ENCODE measurements around the gene ARHGAP1.
"Not testable (repeated sequence)": the region's sequence is repeated elsewhere in the genome, so short reads cannot be mapped to it uniquely, and the experiment has no call there.

Gene ARHGAP1

GRCh38 chr11:46722566-46723358, 22.3 kb upstream of the ARHGAP1 start:
- no peak for DNase-seq

DNA sequence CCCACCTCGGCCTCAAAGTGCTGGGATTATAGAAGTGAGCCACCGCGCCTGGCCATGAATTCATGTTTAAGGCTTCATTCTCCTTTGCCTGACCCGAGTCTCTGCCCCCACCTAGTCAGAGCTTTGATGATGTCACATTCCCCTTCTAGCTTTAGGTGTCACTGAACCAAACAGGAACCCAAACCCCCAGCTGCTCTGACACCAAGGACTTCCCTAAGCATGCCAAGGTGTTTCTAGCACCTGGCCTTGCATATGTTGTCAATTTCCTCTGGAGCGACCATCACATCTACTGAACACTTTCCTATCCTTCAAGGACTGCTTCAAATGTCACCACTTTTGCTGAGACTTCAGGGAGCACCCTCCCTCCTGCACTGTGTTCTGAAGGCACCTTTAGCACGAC, 20.9 kb upstream of the ARHGAP1 start:
- no peak for DNase-seq

DNA sequence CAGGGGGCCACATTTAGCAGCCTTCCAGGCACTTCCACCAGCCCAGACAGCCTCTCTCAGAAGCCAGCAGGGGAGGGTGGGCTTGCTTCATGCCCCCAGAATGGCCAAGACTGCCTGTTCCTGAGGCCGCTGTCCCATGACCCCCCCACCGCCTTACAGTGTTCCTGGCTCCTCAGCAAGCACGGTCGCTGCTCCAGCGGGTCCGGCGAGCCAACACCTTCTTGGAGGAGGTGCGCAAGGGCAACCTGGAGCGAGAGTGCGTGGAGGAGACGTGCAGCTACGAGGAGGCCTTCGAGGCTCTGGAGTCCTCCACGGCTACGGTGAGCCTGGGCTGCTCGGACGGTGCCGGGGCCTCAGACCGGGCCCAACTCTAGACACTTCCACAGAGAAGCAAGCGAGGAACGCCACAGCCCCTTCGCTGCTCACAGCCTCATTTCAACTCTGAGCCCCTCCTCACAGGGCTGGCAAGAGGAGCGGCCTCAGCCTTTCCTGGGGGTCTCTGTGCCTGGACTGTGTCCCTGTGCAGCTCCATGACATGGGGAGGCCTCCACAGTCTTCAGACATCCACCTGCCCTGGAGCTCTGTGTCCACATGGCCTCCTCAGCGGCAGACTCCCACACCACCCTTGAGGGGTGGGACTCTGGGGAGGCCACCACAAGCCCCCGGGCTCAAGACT, 19.3 kb upstream of the ARHGAP1 start:
- DNase-seq = no peak

GRCh38 chr11:46719048-46719542, 18.7 kb upstream of the ARHGAP1 start, which contains the start of gene F2:
Gene F2 (plus strand): TSS chr11:46719213. CDS start chr11:46719236, 23 bp downstream.
- DNase-seq = no peak

DNA sequence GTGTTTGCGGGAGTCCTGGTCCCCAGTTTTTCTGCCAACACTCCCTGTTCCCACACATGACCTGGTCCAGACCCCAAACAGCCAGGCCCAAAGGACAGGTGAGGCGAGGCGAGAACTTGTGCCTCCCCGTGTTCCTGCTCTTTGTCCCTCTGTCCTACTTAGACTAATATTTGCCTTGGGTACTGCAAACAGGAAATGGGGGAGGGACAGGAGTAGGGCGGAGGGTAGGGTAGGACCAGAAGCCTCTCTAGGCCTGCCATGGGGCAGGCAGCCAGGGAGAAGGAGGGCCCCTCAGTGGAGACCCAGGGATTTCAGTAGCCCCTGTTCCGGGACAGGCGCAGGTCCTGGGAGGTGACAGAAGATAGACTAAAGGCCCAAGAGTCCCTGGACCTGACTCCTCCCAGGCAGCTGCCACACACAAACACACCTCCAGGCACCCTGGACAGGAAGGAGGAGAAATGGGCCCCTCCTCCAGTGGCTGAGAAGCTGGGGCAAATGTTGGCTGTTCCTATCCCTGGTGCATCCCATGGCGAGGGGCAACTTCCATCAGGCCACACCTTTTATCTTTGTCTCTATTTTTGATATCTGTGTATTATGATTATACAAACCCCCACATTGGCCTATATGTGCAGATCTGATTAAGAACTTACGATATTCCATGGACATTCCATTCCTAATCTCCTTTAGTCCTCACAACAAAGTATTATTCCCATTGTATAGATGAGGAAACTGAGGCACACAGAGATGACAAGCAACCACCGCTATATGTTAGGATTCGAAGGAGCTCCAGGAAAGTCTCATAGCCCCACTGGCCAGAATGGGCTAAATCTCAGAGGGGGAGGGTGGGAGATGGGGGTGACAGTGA, 18.0 kb upstream of the ARHGAP1 start:
- no peak for DNase-seq

- not testable (repeated sequence) for DNase-seq
Observed at GRCh38 chr11:46717825-46718154, 17.4 kb upstream of the ARHGAP1 start.

- DNase-seq = no peak
Observed at GRCh38 chr11:46712874-46713576, 12.6 kb upstream of the ARHGAP1 start.

- DNase-seq = no peak
Observed at GRCh38 chr11:46711303-46711702, 10.9 kb upstream of the ARHGAP1 start.

DNA sequence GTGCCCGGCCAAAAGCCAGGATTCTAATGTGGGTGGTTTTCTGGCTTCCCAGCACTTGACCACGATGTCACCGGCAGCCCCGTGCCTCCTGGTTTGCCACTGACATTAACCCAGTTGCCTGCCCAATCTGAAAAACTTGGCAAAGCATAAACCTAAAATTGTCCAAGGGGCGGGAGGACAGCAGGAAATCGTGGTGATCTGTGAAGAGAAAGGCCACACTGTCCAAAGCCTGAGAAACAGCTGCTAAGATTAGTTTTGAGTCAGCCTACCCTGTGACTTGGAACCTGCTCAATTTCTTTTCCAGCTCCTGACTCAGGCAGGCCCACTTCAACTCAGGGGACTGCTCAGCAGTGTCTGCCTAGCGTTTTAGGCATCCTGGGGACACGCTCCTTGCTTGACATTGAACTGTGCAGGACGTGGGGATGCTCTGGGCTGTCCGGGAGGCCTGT, 10.4 kb upstream of the ARHGAP1 start:
- DNase-seq = no peak

DNA sequence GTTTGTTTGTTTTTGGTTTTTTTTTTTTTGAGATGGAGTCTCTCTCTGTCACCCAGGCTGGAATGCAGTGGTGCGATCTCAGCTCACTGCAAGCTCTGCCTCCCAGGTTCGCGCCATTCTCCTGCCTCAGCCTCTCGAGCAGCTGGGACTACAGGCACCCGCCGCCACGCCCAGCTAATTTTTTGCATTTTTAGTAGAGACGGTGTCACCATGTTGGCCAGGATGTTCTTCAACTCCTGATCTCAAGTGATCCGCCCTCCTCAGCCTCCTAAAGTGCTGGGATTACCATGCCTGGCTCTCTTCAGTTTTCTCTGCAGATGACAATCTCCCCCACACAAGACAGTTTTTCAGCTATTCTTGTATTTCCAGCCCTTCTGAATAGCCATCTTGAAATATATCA, 8.9 kb upstream of the ARHGAP1 start:
- not testable (repeated sequence) for DNase-seq

GRCh38 chr11:46706886-46707285, 6.5 kb upstream of the ARHGAP1 start:
- DNase-seq = no peak

DNA sequence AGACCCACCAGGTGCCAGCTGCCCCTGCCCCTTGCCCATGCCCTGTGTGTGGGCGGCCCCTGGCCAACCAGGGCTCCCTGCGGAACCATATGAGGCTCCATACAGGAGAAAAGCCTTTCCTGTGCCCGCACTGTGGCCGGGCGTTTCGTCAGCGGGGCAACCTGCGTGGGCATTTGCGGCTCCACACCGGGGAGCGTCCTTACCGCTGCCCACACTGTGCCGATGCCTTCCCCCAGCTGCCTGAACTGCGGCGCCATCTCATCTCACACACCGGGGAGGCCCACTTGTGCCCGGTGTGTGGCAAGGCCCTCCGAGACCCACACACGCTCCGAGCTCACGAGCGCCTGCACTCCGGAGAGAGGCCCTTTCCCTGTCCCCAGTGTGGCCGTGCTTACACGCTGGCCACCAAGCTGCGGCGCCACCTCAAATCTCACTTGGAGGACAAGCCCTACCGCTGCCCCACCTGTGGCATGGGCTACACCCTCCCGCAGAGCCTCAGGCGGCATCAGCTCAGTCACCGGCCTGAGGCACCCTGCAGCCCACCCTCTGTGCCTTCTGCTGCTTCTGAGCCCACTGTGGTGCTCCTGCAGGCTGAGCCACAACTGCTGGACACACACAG, 4.8 kb upstream of the ARHGAP1 start:
- DNase-seq = no peak

GRCh38 chr11:46701078-46701654, 747 bp upstream of the ARHGAP1 start:
- DNase-seq = no peak

DNA sequence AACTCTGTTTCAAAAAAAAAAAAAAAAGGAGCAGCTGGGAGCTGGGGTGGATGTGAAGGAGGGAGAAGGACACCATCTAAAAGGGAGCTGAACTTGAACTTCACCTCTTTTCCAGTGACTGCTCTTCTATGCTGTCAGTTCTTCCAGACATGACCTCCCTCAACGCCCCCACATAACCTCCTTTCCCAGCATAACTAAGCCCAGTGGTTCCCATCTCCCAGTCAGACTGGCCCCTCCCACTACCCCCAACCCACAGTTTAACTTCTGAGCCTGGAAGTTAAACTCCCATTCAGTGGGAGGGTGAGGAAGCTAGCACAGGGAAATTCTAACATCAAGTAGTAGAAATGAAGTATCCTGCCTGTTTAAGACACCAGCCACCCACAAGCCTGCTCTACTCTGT, 1.8 kb downstream of the ARHGAP1 start:
- no peak for DNase-seq

DNA sequence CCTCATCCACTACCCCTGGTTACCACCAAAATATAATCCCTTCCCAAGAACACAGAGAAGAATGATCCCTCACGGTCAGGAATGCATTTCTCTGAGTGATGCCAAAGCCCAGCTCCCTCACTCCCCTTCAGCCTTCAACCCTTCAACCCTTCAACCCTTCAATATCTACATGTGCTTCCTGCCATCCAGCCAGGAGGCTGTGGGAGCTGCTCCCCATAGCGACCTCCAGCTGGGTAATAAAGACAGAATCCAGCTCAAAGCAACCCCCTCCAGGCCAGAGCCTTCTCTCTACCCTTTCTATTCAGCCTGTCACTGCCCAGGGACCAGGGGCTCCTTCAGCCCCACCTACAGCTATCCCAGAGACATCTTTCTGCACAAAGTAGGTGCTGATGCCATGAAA, 2.7 kb downstream of the ARHGAP1 start:
- DNase-seq = no peak

- no peak for DNase-seq
Observed at GRCh38 chr11:46697303-46697702, 3.1 kb downstream of the ARHGAP1 start.

DNA sequence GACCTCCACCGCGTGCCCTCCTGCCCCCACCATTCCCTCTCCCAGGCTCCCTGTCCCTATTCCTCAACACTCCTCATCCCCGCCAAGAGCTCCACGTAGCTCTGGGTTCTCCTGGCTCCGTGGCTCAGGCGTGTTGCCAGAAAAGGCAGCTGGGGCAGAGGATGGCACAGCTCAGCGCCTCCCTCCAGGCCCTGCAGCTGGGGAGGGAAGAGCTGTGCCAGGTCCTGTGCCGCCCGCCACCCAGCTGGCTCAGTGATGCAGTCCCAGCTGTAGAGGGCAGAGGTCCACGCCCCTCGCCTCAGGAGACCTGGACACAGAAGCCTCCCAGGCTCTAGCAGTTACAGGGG, 4.2 kb downstream of the ARHGAP1 start:
- no peak for DNase-seq

DNA sequence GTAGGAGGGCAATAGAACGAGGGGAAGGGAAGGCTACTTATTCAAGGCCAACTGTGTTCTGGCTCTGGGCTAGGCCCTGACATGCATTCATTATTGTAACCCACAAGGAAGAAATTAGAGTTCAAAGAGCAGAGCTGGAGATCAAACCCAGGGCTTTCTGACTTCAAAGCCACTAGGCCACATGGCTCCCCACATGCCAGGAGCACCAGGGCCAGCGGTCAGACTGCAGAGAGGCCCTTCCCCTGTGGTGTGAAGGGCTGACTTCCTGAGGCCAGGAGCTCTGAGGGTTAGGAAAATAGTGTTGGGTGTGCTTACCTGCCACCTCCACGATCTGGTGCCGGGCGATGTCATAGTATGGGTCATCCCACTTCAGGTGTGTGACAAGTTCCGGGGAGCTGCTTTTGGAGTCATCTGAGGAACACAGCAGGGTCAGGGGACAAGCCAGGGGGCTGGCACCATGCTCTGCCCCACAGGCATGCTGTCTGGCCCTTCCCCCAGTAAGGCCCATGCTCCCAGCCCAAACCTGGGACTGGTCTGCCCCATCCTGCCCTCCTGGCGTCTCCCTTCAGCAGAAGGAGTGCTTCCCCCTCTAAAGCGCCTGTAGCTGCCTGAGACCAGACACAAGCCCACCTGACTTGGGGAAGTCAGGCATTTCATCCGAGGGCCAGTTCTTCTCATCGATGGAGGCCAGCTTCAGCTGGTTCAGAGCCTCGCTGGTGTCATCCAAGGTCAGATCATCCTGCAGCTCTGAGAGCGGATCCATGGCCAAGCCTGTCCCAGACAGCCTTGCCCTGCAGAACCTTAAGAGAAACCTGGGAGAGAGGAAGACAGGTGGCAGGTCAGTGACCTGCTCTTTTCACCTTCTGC, 4.8 kb downstream of the ARHGAP1 start:
- DNase-seq = no peak

DNA sequence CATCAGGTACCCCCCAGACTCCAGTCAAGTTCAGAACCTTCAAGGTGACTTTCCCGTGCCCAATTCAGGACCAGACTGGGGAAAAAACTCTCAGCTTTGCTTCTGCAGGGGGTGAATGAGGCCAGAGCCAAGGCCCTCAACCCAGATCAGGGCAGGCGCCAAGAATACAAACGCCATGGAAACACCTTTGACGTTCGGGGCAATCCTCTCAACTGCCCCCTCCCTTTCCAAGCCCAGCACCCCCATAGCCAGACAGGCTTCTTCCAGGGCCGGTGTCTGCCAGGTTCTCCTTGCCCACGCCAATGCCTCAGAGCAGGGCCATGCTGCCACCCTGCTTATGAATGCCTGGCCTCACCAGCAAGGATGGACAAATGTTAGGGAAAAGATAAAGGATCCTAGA, 5.8 kb downstream of the ARHGAP1 start:
- DNase-seq = no peak

DNA sequence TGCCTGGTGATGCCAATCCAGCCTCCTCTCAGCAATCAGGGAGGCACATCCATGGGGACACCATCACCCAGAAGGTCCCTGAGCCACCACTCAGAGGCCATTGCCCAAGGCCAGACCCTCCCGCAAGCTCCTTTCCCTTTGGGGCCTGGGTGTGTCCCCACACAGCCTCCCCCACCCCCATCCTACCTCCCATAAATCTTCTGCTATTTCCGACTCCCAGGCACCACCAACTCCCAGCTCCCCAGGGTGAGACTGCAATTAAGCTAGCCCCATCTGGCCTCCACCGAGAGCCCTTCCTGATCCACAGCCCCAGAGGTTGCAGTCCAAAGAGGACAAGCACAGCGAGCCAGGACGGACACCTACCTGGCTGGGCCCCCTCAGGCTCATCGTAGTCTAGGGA, 6.3 kb downstream of the ARHGAP1 start:
- no peak for DNase-seq

- no peak for DNase-seq
Observed at GRCh38 chr11:46693597-46694012, 6.8 kb downstream of the ARHGAP1 start.
